ENCODE results near the gene DNAJC12.
"Not testable (repeated sequence)": the region's sequence is repeated elsewhere in the genome, so short reads cannot be mapped to it uniquely, and the experiment has no call there.

DNAJC12 gene

DNA sequence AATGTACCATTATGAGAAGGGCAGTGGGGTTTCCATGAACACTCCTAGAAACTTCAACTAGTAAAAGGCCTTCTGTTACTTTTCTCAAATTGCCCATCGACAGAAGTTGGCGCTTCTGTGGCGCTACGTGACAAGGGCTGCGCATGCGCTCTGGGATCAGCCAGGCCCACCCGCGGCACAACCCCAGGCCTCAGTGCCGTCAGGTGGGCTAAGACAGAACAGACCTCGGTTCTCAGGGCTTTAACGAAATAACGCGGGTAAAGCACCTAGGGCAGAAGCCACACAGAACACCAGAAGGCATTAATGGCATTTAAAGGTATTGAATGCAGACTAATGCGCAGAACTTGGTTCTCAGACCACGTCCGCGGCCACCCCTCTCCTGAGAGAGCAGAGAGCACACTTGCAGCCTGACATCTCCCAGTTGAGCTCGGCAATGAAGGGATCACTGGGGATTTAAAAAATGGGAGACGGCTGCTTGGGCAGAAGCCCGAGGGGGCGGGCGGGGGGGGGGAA is 74.4 kb downstream of the DNAJC12 start:
- DNase-seq (ENCODE audit: low spot score), result peak; percentile 66

DNA sequence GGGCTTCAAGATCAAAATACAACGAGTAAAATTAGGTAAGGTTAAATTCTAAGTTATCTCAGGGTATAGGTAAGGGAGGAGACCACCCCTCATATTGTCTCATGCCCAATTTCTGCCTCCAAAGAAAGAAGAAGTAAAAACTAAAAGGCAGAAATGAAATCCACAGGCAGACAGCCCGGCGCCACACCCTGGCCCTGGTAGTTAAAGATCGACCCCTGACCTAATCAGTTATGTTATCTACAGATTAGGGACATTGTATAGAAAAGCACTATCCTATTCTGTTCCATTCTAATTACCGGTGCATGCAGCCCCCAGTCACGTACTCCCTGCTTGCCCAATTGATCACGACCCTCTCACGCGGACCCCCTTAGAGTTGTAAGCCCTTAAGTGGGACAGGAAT is 75.4 kb downstream of the DNAJC12 start:
- not testable (repeated sequence) for DNase-seq (ENCODE audit: low spot score)

DNA sequence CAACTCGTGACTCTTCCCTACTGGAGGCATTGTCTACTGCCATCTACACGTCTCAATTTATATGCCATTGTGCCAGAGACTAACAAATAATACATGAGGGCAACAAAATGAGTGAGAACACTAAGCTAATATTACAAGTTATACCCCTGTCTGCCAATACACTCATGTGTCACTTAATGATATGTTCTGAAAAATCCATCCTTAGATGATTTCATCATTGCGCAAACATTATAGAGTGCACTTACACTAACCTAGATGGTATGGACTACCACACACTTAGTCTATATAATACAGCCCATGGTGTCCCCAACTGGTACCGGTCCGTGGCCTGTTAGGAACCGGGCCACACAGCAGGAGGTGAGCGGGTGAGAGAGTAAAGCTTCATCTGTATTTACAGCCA is 77.7 kb downstream of the DNAJC12 start:
- DNase-seq (ENCODE audit: low spot score), result no peak
